ENCODE results near the gene KRT83.
"Not testable (repeated sequence)": the region's sequence is repeated elsewhere in the genome, so short reads cannot be mapped to it uniquely, and the experiment has no call there.

The KRT83 gene

DNA sequence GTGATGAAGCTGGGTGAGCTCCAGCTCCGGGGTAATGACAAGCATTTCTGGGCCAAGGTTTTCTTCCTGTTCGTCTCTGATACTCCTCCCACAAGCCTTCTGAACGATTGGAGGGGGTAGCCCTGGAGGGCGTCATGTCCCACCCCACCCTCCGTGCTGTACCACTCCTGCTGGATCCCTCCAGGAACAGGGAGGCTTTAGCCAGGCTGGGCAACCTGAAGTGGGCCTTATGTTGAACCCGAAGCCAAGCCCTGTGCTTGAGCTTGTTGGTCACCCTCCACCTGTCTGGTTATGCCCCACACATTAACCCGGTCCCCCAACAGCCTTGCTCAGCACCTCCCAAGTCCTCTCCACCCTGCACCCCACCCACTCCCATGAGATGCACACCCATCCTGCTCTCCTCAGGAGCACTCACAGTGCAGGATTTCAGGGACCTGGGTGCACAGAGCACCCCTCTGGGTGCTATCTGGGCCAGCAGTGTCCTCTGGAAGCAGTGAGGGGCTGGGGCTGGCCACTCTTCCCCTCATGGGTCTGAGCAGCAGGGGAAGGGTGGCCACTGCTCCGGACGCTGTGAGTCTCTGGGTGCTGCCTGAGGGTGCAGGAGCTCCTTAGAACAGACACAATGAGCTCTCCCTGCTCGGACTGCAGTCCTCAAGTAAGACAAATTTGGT lies 6.8 kb upstream of the KRT83 start:
- DNase-seq, result no peak

DNA sequence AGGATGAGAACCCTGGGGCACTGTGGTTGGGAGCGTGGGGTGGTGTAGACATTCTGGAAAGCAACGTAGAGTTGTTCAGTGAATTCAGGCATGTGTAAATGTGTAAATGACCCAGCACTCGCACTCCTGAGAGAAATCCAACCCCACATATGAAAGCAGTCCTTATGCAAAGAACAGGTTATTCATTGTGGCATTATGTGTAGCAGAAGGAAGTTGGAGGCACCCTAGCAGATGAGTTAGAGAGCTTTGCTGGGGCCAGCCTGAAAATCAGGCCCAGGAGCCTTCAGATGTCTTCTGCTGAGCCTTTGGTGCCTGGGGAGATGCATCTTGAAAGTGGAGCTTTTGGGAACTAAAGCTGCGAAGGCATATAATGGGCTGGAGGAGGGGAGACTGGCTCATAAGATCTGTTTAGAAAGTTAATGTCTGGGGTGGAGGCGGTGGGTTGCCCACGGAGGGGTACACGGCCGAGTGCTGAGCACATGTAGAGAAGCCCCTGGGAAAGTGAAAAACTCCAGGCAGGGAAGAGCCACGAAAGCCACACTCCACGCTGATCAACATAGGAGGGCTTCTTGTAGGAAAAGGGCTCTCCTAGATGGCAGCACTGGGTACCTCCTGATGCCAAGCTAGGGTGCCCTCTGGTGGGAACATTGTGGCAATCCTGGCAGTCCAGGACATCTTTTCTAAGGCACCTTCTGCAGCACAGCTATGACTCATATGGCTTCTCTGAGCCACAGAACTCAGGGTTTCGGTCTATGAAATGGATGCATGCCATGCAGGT lies 6.0 kb upstream of the KRT83 start:
- peak; percentile 52 to 73 (median 66) for DNase-seq

DNA sequence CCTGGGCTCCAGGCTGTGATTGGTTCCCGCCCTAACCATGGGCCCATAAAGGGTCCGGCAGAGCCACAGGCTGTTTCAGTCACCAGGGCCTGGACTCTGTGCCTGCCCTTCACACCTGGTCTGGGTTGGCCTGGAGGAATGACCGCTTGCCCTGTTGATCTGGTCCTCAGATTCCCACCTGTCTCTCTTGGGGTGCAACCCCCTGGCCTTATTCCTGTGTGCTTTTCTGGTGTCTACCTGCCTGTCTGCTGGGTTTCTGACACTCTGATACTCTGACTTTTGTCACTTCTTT lies 2.9 kb upstream of the KRT83 start:
- no peak for DNase-seq

DNA sequence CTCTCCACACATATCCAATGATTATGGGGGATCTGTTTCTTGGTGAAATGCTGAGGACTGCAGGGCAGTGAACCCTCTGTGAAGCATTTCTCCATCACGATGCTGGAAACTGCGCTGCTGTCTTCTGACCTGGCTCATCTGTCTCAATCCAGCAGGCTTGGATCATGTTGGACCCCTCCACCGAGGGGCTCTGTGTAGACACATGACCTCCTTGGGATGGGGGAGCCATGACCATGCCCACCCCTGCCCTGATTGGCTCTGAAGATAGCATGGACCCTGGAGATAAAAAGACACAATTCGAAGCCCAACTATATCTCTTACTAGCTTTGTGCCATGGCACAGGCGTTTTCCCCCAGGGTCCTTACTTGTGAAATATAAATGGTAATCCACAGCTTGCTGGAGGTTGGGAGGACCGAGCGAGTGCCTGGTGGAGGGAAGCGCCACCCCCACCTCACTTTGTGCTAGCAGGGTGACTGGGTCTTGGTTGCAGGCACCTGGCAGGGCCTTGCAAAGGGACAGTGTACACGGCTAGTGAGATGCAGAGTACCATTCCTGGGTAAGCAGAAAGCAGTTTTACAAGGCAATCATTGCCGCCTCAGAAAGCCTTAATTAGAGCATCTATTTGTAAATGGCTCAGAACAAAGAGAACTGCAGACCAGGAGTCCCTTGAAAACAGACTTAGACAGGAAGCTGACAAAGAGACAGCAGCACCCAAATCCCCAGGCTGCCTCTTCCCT lies 2.4 kb upstream of the KRT83 start:
- DNase-seq, result no peak

DNA sequence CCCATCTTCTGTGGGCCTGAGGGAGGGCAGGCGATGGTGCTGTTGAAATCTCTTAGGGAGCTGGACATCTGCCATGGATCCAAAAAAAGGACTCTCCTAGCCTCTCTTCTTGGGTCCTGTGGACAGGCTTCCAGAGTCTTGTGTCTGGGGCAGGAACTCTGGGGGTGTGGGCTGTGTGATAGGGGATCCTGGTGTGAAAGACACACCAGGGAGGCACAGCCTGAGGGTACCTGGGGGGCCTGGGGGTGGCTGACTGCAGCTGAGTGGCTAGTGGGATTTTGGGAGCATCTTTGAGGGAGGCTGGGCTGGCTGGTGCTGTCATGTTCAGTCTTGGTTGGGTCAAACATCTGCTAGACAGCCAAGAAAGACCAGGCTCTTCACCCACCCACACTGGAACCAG lies 1.8 kb upstream of the KRT83 start:
- no peak for DNase-seq

DNA sequence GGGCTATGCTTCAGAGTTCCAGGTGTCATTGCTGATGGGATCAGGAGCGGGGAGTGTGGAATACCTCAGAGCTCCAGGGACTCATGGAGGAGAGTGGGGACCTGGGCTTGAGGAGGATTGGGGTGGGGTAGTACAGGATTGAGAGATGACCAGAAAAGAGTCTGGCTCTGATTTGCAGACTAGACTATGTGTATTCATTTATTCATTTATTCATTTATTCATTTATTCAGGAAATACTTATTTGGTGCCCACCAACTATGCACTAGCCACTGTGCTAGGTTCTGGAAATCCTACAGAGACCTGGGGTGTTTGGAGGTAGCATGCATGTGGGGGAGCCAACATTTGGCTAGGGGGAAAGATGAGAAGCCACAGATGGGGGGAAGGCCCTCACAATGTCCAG lies 871 bp upstream of the KRT83 start:
- no peak for DNase-seq

DNA sequence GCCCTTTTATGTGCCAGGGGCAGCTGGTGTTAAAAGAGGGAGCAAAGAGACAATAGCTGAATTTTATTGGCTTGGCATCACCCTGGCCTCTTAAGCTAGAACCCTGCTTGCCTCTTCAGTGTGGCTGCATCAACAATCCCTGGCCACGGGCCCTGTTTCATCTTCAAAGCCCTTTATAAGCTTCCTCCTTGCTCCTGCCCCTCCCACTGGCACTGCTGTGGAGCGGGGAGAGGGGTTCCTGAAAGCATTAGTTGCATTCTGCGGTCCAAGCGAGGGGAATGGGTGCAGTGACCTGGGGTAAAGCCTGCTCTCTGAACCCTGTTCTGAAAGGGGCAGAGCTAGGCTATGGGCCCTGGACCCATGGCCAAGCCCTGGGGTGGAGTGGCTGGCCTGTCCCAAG lies 220 bp upstream of the KRT83 start:
- DNase-seq, result no peak

DNA sequence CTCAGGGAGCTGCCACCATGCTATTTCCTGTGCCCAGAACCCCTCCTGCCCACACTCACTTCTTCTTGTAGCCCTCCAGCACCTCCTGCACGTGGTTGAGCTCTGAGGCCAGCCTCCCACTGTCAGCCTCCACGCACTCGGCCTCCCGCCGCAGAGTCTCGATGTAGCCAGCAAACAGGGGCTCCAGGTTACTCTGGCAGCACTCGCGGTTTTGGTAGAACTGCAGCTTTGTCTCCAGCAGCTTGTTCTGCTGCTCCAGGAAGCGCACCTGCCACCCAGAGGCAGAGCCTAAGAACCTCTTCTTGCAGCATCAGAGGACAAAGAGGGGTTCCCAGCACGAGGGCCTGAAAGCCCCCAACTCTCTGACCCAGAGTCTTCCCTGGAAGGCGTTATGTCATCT lies 2.1 kb downstream of the KRT83 start:
- no peak for DNase-seq

DNA sequence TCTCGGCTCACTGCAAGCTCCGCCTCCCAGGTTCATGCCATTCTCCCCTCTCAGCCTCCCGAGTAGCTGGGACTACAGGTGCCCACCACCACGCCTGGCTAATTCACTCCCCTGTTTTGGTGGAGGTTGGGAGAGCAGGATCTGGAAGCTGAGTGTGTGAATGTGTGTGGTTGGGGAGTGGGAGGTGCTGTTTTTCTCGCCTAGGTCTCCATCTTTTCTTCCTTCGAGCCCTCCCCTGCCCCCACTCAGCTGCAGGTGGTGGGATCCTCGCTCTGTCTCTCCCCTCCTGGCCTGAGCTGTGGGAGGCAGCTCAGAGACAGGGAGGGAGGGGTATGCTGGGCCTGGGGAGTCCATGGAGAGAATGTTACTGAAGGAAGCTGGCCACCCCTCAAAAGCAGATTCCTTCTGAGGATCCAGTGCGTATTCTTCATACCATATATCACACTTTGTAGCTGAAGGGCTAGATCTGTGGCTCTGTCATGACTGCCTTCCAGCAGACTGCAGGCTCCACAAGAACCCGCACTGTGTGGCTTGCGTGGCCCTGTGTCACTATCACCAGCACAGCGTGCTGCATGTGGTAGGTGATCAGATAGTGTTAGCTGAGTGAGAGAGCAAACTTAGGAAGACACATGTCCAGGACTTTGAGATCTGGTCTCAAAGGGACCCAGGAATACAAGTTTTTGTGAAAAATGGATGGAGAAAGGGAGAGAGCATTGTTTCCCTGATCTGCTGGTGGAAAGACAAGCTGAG lies 2.8 kb downstream of the KRT83 start:
- DNase-seq, result no peak

DNA sequence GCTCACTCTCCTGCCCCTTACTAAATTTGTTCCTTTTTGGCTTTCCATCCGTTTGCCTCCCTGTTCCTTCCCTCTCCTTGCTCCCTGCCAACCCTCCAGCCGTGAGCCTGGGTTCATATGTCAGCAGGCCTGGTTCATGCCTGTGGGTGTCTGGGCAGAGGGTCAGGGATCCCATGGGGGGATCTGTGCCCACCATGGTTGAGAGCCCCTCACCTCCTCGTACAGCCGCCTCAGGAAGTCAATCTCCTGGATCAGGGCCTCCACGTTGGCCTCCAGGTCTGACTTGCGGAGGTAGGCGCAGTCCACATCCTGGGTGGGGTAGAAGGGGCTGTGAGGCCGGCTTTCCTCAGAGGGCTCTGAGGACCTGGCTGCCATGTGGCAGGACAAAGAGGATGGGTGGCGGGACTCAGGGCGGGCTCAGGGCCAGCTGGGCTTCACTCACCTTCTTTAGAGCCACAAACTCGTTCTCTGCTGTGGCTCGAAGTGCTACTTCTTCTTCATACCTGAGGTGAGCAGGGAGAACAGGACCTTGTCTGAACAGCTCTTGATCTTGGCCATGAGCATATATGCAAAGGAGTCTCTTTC lies 3.6 kb downstream of the KRT83 start:
- no peak for DNase-seq

DNA sequence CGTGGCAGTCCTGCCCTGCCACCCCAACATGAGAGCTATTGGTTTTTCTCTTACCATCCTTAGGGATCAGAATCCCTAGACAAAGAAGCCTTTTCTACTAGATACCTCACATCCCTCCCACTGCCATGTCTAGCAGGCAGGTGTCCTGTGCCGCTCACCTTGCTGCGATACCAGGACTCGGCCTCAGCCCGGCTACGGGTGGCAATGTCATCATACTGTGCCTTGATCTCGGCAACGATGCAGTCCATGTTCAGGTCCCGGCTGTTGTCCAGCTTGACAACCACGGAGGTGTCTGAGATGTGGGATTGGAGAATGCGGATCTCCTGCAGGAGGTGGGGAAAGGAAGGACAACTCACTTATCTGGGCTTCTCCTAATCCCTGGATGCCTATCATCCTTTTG lies 4.5 kb downstream of the KRT83 start:
- no peak for DNase-seq

DNA sequence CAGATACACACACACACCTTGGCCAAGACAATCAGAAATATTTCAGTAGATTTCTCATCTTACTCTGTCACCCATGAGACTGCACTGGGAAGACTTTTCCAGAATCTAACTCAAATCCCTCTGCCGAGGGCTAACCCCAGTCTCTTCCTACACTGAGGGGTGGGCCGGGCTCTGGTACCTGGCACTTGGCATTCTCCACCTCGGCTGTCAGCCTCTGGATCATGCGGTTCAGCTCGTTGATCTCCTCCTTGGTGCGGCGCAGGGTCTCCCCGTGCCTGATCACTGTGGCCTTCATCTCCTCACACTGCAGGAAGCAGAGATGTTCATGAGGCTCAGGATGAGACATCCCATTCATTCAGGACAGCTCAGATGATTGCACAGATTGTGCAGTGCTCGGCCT lies 4.9 kb downstream of the KRT83 start:
- no peak for DNase-seq

DNA sequence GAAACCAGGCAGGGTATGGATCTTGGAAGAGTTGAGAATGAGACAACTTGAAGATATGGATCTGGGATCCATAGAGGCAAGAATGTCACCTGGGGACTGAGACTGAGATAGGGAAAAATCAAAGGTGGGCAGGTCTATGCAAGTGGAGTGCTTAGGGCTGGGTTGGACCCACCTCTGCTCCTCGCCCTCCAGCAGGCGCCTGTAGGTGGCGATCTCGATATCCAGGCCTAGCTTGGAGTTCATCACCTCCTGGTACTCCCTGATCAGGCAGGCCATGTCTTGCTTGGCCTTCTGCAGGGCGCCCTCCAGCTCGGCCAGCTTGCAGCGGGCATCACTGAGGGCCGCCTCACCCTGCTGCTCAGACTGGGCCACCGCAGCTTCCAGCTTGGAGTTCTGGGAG lies 5.5 kb downstream of the KRT83 start:
- not testable (repeated sequence) for DNase-seq

DNA sequence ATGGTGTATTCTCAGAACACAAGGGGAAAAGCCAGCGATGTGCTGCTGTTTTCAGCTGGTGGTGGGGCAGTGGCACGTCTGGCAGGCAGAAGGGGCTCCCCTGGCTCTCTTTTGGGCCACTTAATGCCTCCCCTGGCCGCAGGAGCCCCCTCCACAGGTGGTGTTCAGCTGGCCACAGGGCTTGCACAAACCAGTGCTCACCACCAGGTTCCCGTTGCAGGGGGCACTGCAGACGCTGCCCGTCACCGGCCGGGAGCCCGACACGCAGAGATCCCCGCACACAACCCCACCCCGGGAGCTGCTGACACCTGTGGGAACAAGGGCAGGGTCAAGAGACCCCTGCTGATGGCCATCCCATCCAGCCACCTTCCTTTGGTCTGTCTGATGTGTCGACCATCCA lies 6.7 kb downstream of the KRT83 start:
- DNase-seq, result no peak

DNA sequence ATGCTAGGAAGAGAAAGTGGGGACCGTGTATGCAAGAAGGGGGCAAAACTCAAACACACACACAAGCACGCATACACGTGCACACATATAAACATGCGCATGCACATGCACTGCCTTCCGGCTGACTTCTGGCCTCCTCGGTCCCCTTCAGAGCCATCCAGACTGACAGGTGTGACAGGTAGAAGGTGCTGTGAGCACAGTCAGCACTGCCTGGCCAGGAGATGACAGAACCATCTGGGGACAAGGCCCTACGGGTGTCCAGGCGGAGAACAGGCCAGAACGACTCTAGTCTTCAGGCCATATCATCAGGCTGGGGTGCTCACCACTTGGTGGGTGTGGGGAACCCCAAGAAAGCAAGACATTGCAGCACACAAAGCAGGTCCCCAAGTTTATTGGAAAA lies 7.3 kb downstream of the KRT83 start:
- DNase-seq, result no peak

DNA sequence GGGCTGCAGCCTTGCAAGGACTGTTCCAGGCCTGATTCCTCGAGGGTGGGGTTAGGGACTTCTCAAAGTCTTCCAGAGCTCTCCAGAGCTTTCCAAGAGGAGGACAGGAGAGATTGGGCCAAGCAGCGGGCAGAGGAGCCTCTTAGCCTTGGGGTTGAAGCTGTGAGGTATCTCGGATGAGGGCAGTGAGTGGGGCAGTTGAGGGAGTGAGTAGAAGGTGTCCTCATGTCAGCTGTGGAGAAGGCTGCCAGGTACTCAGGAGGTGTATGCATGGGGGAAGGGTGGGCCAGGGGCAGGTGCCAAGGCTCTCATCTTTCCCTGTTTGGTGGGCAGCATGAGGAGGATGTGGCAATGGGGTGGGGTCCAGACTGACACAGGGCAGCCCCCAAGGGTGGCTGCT lies 7.7 kb downstream of the KRT83 start:
- DNase-seq, result no peak

DNA sequence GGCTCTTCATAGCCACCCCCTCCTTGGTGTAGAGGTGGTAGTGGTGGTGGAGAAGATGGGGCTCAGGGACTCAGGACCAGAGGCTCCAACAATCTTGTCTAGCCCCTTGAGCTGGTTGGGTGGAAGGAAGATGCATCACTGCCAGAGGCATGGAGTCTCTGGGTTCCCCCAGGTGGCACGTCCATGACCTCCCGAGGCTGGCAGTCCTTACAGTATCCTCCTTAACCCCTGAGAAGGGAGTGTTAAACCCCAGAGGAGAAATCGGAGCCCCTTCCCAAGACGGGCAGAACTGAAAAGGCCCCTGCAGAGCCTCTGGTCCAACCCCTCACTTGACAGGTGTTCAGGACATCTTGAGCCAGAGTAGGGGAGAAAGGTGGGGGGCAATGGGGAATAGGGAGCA lies 9.1 kb downstream of the KRT83 start:
- DNase-seq, result no peak

DNA sequence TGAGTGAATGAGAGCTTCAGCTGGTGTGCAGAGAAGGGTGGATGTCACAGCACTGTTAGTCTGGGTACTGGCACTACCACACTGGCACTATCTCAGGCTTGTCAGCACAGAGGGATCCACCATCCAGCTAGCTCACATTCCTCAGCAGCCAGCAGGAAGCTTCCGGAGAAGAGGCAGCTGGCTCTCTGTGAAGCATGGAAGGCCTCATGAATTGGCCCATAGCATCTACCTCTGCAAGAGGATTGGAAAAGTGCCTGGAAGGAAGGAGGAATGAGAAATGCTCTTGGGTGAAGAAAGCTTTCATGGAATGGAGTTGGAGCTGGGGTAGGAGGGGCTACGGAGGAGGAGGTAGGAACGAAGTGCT lies 9.9 kb downstream of the KRT83 start:
- DNase-seq, result no peak

DNA sequence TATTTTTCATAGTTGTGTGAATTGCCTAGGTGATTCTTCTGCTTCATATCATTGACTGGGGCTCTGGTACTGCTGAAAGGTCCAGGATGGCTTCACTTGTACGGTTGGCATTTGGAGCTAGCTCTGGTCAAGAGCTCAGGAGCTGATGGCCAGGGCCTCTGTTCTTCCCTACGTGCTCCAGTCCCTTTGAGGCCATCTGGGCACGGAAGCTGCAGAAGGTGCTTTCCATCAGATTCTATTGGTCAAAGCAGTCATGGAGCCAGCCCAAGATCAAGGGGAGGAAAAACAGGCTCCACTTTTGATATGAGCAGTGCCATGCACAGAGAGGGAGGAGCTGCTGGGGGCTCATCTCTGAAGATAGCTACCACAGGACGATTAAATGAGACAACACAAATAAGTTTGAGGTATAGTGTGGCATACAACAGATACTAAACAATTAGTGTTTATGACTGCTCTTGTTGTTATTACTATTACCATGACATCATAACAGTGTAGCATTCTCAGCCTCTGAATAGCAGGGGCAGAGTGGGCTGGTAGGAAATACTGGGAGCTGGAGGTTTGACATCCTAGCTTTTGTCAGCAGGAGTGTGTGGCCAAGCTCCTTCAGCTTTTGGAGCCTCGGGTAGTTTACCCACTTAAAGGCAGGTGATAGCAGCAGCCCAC lies 10.4 kb downstream of the KRT83 start:
- DNase-seq, result no peak

DNA sequence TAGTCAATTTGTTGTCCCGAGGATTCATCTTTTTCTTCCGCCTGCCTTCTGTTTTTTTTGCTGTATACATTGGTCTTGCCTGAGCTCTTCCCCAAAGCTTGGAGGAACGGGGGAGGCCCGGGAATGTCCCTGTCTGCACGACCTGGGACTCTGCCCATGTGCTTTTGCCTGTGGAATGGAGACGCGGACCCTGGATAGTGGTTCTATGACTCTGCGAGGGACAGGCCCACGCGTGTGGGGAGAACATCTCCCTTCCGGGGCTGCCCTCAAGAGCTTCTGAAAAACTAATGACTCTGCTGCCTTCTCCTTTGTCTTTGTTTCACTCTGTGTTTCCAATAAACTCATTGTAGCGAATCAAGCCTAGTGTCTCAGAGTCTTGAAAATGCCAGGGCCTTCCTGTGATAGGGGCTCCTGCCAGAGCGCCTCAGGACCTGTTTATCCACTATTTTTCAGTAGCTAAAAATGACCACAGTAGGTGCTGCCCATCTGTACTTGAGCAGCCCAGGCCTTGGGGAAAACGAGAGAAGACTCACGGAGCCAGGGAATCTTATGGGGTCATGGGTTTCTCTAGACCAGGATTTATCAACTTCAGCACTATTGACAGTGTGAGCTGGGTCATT lies 12.3 kb downstream of the KRT83 start:
- DNase-seq, result no peak

DNA sequence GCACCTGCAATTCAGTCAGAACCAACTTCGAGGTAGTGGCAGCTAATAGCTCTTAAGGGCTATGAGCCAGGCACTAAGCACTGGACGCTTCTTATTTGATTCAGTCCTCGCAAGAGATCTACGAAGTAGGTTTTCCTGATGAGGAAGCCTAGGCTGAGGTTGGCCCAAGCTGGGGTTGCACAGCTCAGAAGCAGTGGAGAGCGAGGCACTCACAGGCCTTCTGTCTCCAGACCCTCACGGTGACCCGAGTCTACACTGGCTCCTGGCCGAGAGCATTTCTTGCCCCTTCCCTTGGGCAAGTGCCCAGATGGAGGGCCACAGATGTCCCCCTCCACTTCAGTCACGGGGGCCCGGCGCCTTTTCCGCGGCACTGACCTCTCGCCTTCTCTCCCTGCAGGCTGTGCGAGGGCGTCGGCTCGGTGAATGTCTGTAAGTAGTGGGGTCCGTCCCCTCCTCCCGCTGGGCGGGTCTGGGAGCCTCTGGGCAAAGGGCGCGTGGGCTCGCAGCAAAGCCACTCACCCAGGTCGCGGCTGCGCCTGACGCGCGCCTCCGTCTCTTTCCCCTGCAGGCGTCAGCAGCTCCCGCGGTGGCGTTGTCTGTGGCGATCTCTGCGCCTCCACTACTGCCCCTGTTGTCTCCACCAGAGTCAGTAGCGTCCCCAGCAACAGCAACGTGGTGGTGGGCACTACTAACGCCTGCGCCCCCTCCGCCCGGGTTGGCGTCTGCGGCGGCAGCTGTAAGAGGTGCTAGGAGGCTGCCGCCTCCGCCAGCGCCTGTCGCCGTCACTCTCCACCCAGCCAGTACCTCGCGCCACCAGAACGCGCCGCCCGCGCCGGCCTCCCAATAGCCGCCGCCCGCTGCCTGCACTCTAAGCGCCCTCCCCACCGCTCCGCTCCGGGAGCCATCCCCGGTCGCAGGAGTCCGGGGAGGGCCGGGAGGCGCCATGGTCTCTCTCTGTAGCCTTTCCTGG lies 13.1 kb downstream of the KRT83 start:
- peak in 2 of 6 experiments; percentile 5 to 7 for DNase-seq

Measured in stimulated activated naive CD4-positive, alpha-beta T cell (primary cell).